Body of pancreas (tissue), 4 donors: ENCODE measurements around the gene E4F1. TPM values are rescaled to one million over a fixed set of nuclear protein-coding genes. Genes with fewer than 3 reads are reported as not detected.

Experiments used
- ATAC-seq: fragments of 150-250 bp; one replicate; pipeline ENCODE4 v1.9.1; 2016
- DNase-seq, 4 donors: peaks; one replicate each; pipeline ENCODE4 v3.0.0-alpha.2; 2019
- H3K27ac ChIP-seq, 4 donors: fragments of 200-600 bp; sonication (generic); 1 replicate in 3 of 4; 2 replicates in 1 of 4; pipeline versions ENCODE4 v1.5.1 to v1.6.1; 2016 to 2019; ENCODE audit warnings: mild to moderate bottlenecking in 1 of 4, mixed read lengths in 1 of 4, moderate library complexity in 1 of 4
- H3K27me3 ChIP-seq, 2 donors: fragments of 200-600 bp; sonication (generic); one replicate each; pipeline ENCODE4 v1.6.0; 2016; ENCODE audit warnings: mild to moderate bottlenecking in 1 of 2
- H3K36me3 ChIP-seq, 2 donors: fragments of 200-600 bp; sonication (generic); replicated peaks in 1 of 2; 2 replicates each; pipeline ENCODE4 v1.5.1; 2016; ENCODE audit warnings: low read depth in 2 of 2; ENCODE audit not compliant: insufficient read depth in 1 of 2
- H3K4me1 ChIP-seq: fragments of 200-600 bp; sonication (generic); one replicate; pipeline ENCODE4 v1.6.0; 2016
- H3K4me3 ChIP-seq, 2 donors: fragments of 200-600 bp; sonication (generic); 1 replicate in 1 of 2; 2 replicates in 1 of 2; pipeline ENCODE4 v1.5.1; 2016 to 2019
- H3K9me3 ChIP-seq, 3 donors: fragments of 200-600 bp; sonication (generic); 1 replicate in 2 of 3; 2 replicates in 1 of 3; pipeline ENCODE4 v1.5.1; 2016
- CTCF ChIP-seq, 7 experiments: fragments of 450-650 bp in 4 of 7; fragments of 200-600 bp in 3 of 7; sonication (generic) in 3 of 7; IDR thresholded peaks; one replicate each; pipeline ENCODE4 v1.5.1; 2016 to 2019; ENCODE audit warnings: antibody characterized with exemption in 7 of 7
- POLR2A ChIP-seq, 3 donors: fragments of 450-650 bp; IDR thresholded peaks; one replicate each; pipeline ENCODE4 v1.6.1; 2016; ENCODE audit warnings: antibody characterized with exemption in 3 of 3, mild to moderate bottlenecking in 2 of 3
- WGBS, 2 donors: methylation state at CpG; one replicate each; pipeline ENCODE4 v1.1.5; 2017; 5-methylcytosine and 5-hydroxymethylcytosine counted together
- intact Hi-C: fragments of 100-400 bp; cut with DNase I; formaldehyde crosslinking; loops from one replicate; pipeline ENCODE4 v1.15.1; 2023
- total RNA-seq, 2 donors: library from RNA; depleted of rRNA; stranded (reverse); fragments of >200 nt; gene quantifications; one replicate each; pipeline ENCODE4 v1.1.0, GENCODE V29; 2016

The E4F1 gene
- total RNA-seq, 2 donors from 2014 or later, result 22.3 to 48.1 TPM

- Histone ChIP-seq H3K4me3 (peak within 1 kb of the TSS; percentile 69 to 99), H3K27ac (peak within 1 kb of the TSS; percentile 91 to 99 (median 98)), H3K36me3 (no peaks in the 10 kb centered on the region), H3K4me1 (peaks cover 31% of the 10 kb centered on the region), H3K27me3 (no peaks in the 10 kb centered on the region), H3K9me3 (no peaks in the 10 kb centered on the region)
- ATAC-seq (peak; percentile 94), DNase-seq (peak; percentile 96 to 97 (median 96))
- intact Hi-C loops, result no loop called here
- TF ChIP-seq CTCF (IDR thresholded peaks at IDR 0.05), result peak in 3 of 7 experiments; percentile 8 to 34 (median 25)
- TF ChIP-seq POLR2A (IDR thresholded peaks at IDR 0.05), result peak; percentile 95 to 98 (median 96)
- WGBS, 2 donors, result 0% methylated on average over 13 to 60 of the region's 88 CpGs
Measured at GRCh38 chr16:2267913-2268666, 44.7 kb downstream of the E4F1 start, which contains the start of gene RNPS1. TSS of gene RNPS1 (minus strand) at chr16:2268126. CDS start at chr16:2264643, 3,483 bp downstream.

DNA sequence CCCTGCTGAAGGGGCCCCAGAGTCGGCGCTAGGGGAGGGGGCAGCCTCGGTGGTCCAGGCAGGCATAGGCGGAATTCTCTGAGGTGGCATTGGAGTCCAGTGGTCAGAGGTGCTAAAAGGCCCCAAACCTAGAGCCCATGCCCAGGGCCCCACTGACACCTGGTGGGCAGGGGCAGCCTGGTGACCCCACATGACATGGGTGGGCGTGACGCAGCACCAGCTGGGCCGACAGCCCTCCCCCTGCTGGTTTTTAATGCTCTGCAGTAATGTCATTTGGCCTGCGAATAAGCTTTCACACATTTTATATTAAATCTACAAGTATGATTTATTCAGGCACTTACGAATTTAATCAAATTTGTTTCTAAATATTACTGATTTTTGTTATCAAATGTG lies 46.7 kb downstream of the E4F1 start:
- no peak overlapping the region for H3K27ac ChIP-seq
- H3K9me3 ChIP-seq, result no peaks in the 10 kb centered on the region
- no peak for ATAC-seq
- H3K36me3 ChIP-seq, result no peaks in the 10 kb centered on the region
- 86 to 87% methylated on average over 5 to 9 of the region's 9 CpGs for WGBS, 2 donors
- DNase-seq, result no peak
- no peaks in the 10 kb centered on the region for H3K27me3 ChIP-seq
- peaks cover 31% of the 10 kb centered on the region for H3K4me1 ChIP-seq
- intact Hi-C loops, result loop anchor here (5.0 kb wide), 1 partner anchor 227 kb away; no protein-coding TSS in a partner anchor
- no peak overlapping the region for H3K4me3 ChIP-seq
- TF ChIP-seq POLR2A (IDR thresholded peaks at IDR 0.05) (no peak), CTCF (IDR thresholded peaks at IDR 0.05) (no peak)

DNA sequence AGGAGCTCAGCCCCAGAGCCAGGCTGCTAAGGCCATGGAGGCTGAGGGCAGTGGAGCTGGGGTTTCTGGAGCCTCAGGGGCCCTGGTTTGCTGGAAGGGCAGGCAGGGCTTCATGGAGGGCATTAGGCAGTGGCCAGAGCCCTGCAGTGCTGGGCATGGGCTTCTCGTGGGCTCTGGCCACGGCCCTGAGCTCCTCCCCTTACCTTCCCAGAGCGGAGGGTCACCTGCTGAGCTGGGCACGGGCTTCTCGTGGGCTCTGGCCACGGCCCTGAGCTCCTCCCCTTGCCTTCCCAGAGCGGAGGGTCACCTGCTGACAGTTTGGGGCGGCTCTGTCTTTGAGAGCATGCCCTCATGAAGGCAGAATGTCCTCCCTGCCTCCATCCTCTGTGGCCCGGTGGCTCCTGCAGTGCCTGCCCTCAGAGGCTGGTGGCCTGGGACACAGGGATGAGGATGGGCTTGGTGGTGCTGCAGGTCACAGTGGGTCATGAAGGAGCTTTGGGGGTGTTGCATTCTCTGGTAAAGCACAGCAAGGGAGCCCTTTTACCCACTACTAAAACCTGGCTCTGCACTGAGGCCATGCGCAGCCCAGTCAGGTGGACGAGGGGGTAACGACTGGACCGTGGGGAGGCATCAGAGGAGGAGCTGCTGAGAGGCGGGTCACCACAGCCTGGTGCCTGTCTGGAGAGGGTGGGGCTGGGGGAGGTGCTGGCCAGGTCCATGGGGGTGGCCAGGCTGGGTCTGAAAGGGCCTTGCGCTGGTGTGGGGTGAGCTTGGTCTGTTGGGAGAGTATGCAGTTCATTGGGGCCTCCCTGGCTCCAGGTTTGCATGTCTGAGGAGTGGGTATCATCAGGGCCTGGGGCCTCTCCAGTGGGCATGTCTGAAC lies 47.4 kb downstream of the E4F1 start:
- ATAC-seq (no peak), DNase-seq (no peak)
- Histone ChIP-seq H3K27me3 (no peaks in the 10 kb centered on the region), H3K36me3 (no peaks in the 10 kb centered on the region), H3K9me3 (no peaks in the 10 kb centered on the region), H3K4me3 (no peak overlapping the region), H3K4me1 (peaks cover 26% of the 10 kb centered on the region), H3K27ac (no peak overlapping the region)
- TF ChIP-seq POLR2A (IDR thresholded peaks at IDR 0.05) (no peak), CTCF (IDR thresholded peaks at IDR 0.05) (no peak)
- WGBS, 2 donors, result 73 to 74% methylated on average over 12 to 13 of the region's 15 CpGs
- intact Hi-C loops, result loop anchor here (5.0 kb wide), 1 partner anchor 226 kb away; no protein-coding TSS in a partner anchor

- Histone ChIP-seq H3K4me1 (peaks cover 16% of the 10 kb centered on the region), H3K27ac (no peak overlapping the region), H3K9me3 (no peaks in the 10 kb centered on the region), H3K36me3 (no peaks in the 10 kb centered on the region), H3K27me3 (no peaks in the 10 kb centered on the region), H3K4me3 (no peak overlapping the region)
- intact Hi-C loops, result loop anchor here (5.0 kb wide), 1 partner anchor 225 kb away; no protein-coding TSS in a partner anchor
- TF ChIP-seq CTCF (IDR thresholded peaks at IDR 0.05) (no peak), POLR2A (IDR thresholded peaks at IDR 0.05) (no peak)
- 55 to 89% methylated on average over 2 to 12 of the region's 14 CpGs for WGBS, 2 donors
- ATAC-seq (no peak), DNase-seq (no peak)
Measured at GRCh38 chr16:2271848-2272461, 48.6 kb downstream of the E4F1 start.
